ENCODE data around the gene GNAL. TPM values are rescaled to one million over a fixed set of nuclear protein-coding genes. Genes with fewer than 3 reads are reported as not detected.

Gene GNAL
- total RNA-seq, 4 donors from 2014 or later: 13.5 to 24.6 (median 19.9) TPM

DNA sequence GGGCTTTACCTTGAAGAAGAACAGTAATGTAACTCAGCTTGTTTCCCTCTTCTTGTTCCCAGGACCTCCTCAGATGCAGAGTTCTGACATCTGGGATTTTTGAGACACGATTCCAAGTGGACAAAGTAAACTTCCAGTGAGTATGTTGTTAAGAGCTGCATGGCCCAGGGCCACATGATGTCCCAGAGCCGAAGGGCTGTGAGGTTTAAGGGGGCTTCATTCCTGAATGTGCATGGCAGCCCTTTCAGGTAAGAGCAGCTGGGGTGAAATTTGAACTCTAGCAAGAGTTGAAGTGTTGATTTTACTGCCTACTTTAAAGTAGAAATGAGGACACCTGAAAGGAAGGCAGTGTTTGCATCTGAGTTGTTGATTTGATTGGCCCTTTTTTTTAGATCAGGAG is 175.4 kb downstream of the GNAL start:
- no peaks in the 10 kb centered on the region for H3K4me1 ChIP-seq
- 50 to 72% methylated on average over 1 to 2 of the region's 2 CpGs for WGBS, 2 donors (ENCODE audit: low coverage in 1 of 2)
- no peak for ATAC-seq
- H3K9me3 ChIP-seq: no peaks in the 10 kb centered on the region
- TF ChIP-seq POLR2AphosphoS5 (IDR thresholded peaks at IDR 0.05): no peak
- no peak for TF ChIP-seq POLR2A (IDR thresholded peaks at IDR 0.05)
- TF ChIP-seq EP300 (IDR thresholded peaks at IDR 0.05): no peak
- TF ChIP-seq CTCF (IDR thresholded peaks at IDR 0.05): no peak
- no peak overlapping the region for H3K4me3 ChIP-seq
- no peak overlapping the region for H3K27ac ChIP-seq
- H3K36me3 ChIP-seq: peaks cover 0 to 19% of the 10 kb centered on the region in 2 donors
- no peaks in the 10 kb centered on the region for H3K27me3 ChIP-seq

- no peaks in the 10 kb centered on the region for H3K9me3 ChIP-seq
- H3K36me3 ChIP-seq: peaks cover 0 to 24% of the 10 kb centered on the region in 2 donors
- WGBS, 2 donors (ENCODE audit: low coverage in 1 of 2): 89 to 98% methylated on average over 6 to 8 of the region's 12 CpGs
- no peaks in the 10 kb centered on the region for H3K27me3 ChIP-seq
- H3K4me3 ChIP-seq: no peak overlapping the region
- TF ChIP-seq POLR2A (IDR thresholded peaks at IDR 0.05): no peak
- no peak for TF ChIP-seq EP300 (IDR thresholded peaks at IDR 0.05)
- no peak for TF ChIP-seq CTCF (IDR thresholded peaks at IDR 0.05)
- no peak for TF ChIP-seq POLR2AphosphoS5 (IDR thresholded peaks at IDR 0.05)
- no peak for ATAC-seq
- no peak overlapping the region for H3K27ac ChIP-seq
- H3K4me1 ChIP-seq: no peaks in the 10 kb centered on the region
Observed at GRCh38 chr18:11865071-11865470, 176.0 kb downstream of the GNAL start.

GRCh38 chr18:11866329-11866728 is 177.3 kb downstream of the GNAL start:
- H3K9me3 ChIP-seq: no peaks in the 10 kb centered on the region
- no peak overlapping the region for H3K27ac ChIP-seq
- no peaks in the 10 kb centered on the region for H3K27me3 ChIP-seq
- no peak overlapping the region for H3K4me3 ChIP-seq
- peaks cover 0 to 24% of the 10 kb centered on the region in 2 donors for H3K36me3 ChIP-seq
- no peaks in the 10 kb centered on the region for H3K4me1 ChIP-seq
- no peak for ATAC-seq
- TF ChIP-seq POLR2AphosphoS5 (IDR thresholded peaks at IDR 0.05) (no peak), POLR2A (IDR thresholded peaks at IDR 0.05) (no peak), EP300 (IDR thresholded peaks at IDR 0.05) (no peak), CTCF (IDR thresholded peaks at IDR 0.05) (no peak)
- WGBS, 2 donors (ENCODE audit: low coverage in 1 of 2): 65 to 66% methylated on average over 6 to 10 of the region's 10 CpGs

DNA sequence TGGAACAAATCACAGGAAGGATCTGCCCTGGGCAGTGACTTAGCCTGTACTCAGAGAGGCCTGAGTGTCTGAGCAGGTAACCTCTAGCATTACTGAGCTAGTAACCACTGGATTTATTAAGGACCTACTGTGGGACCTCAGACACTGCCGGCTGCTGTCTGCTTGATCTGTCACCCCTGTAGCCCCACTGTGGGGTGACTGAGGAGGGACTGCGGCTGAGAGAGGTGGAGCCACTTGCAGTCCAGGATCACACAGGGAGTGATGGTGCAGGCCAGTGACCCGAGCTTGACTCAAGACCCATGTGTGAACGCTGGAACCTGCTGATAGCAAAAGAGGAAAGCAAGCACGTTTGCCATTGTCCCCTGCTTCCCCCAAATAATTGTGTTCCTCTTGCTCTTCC is 177.7 kb downstream of the GNAL start:
- TF ChIP-seq EP300 (IDR thresholded peaks at IDR 0.05): no peak
- no peak for TF ChIP-seq POLR2AphosphoS5 (IDR thresholded peaks at IDR 0.05)
- no peak for TF ChIP-seq POLR2A (IDR thresholded peaks at IDR 0.05)
- TF ChIP-seq CTCF (IDR thresholded peaks at IDR 0.05): no peak
- Histone ChIP-seq H3K27ac (no peak overlapping the region), H3K36me3 (peaks cover 0 to 24% of the 10 kb centered on the region in 2 donors)

GRCh38 chr18:11868230-11868629 is 179.2 kb downstream of the GNAL start:
- Histone ChIP-seq H3K9me3 (no peaks in the 10 kb centered on the region), H3K4me3 (no peak overlapping the region), H3K36me3 (peaks cover 0 to 32% of the 10 kb centered on the region in 2 donors), H3K4me1 (no peaks in the 10 kb centered on the region), H3K27me3 (no peaks in the 10 kb centered on the region), H3K27ac (no peak overlapping the region)
- ATAC-seq: no peak
- 88 to 95% methylated on average over 7 of the region's 8 CpGs for WGBS, 2 donors (ENCODE audit: low coverage in 1 of 2)
- no peak for TF ChIP-seq CTCF (IDR thresholded peaks at IDR 0.05)
- no peak for TF ChIP-seq POLR2A (IDR thresholded peaks at IDR 0.05)
- TF ChIP-seq POLR2AphosphoS5 (IDR thresholded peaks at IDR 0.05): no peak
- TF ChIP-seq EP300 (IDR thresholded peaks at IDR 0.05): no peak

More for the DNA sequence above, 177.7 kb downstream of the GNAL start:
- H3K4me3 ChIP-seq: no peak overlapping the region
- H3K9me3 ChIP-seq: no peaks in the 10 kb centered on the region
- ATAC-seq: no peak
- 38 to 80% methylated on average over 1 to 5 of the region's 5 CpGs for WGBS, 2 donors (ENCODE audit: low coverage in 1 of 2)
- no peaks in the 10 kb centered on the region for H3K4me1 ChIP-seq
- no peaks in the 10 kb centered on the region for H3K27me3 ChIP-seq
